DOHH2 (cell line): ENCODE data around the gene PPA1.

Experiments
- H3F3A ChIP-seq: fragments of 200-600 bp; sonication (generic), shearing (Covaris generic); 2 replicates; pipeline ENCODE4 v1.6.0; 2016; ENCODE audit warnings: antibody characterized with exemption, mild to moderate bottlenecking; ENCODE audit not compliant: control insufficient read depth, insufficient read depth
- H3K27ac ChIP-seq: fragments of 200-600 bp; sonication (generic); 2 replicates; pipeline ENCODE4 v1.5.1; 2014; ENCODE audit warnings: low read depth, mild to moderate bottlenecking, low read length, moderate library complexity
- H3K27me3 ChIP-seq: fragments of 200-600 bp; sonication (generic); 2 replicates; pipeline ENCODE4 v1.6.1; 2014; ENCODE audit warnings: mild to moderate bottlenecking, low read length, mixed read lengths; ENCODE audit not compliant: control insufficient read depth
- H3K36me3 ChIP-seq: fragments of 200-600 bp; sonication (generic); 2 replicates; pipeline ENCODE4 v1.6.1; 2014; ENCODE audit warnings: mild to moderate bottlenecking, low read length, moderate library complexity, mixed read lengths; ENCODE audit not compliant: control insufficient read depth
- H3K4me1 ChIP-seq: fragments of 200-600 bp; sonication (generic); 2 replicates; pipeline ENCODE4 v1.6.1; 2014; ENCODE audit warnings: mild to moderate bottlenecking, low read length, mixed read lengths; ENCODE audit not compliant: control insufficient read depth
- H3K4me2 ChIP-seq: fragments of 200-600 bp; sonication (generic); 2 replicates; pipeline ENCODE4 v1.6.0; 2014; ENCODE audit warnings: mild to moderate bottlenecking, low read length, moderate library complexity
- H3K4me3 ChIP-seq: fragments of 200-600 bp; sonication (generic); 2 replicates; pipeline ENCODE4 v1.5.1; 2014; ENCODE audit warnings: mild to moderate bottlenecking, low read length, mixed read lengths
- H3K79me2 ChIP-seq: fragments of 200-600 bp; sonication (generic); 2 replicates; pipeline ENCODE4 v1.6.1; 2014; ENCODE audit warnings: mild to moderate bottlenecking, low read length, mixed read lengths; ENCODE audit not compliant: control insufficient read depth
- H3K9me2 ChIP-seq: fragments of 200-600 bp; sonication (generic); replicated peaks from 2 replicates; pipeline ENCODE4 v1.6.1; 2014; ENCODE audit warnings: mild to moderate bottlenecking, low read length, mixed read lengths; ENCODE audit not compliant: control insufficient read depth
- H3K9me3 ChIP-seq: fragments of 200-600 bp; sonication (generic); 2 replicates; pipeline ENCODE4 v1.6.1; 2014; ENCODE audit warnings: antibody characterized with exemption, low read length, mixed read lengths; ENCODE audit not compliant: control insufficient read depth, insufficient read depth
- H4K20me1 ChIP-seq: fragments of 200-600 bp; sonication (generic); 2 replicates; pipeline ENCODE4 v1.6.0; 2014; ENCODE audit warnings: low read depth, mild to moderate bottlenecking, antibody characterized with exemption, low read length, moderate library complexity; ENCODE audit not compliant: control insufficient read depth, insufficient read depth
- CTCF ChIP-seq: fragments of 200-600 bp; sonication (generic); IDR thresholded peaks from one replicate; pipeline ENCODE4 v1.5.1; 2014; ENCODE audit warnings: antibody characterized with exemption, mild to moderate bottlenecking, low read depth, low read length; ENCODE audit not compliant: poor library complexity, severe bottlenecking
- EZH2phosphoT487 ChIP-seq: fragments of 200-600 bp; sonication (generic); IDR thresholded peaks from 2 replicates; pipeline ENCODE4 v1.6.1; 2017; ENCODE audit warnings: borderline replicate concordance, mild to moderate bottlenecking, antibody characterized with exemption, low read length, moderate library complexity, mixed read lengths

PPA1 gene

GRCh38 chr10:70277396-70278030 lies 44.3 kb upstream of the PPA1 start:
- Histone ChIP-seq H4K20me1 (no peaks in the 10 kb centered on the region), H3K4me3 (no peak overlapping the region), H3F3A (no peaks in the 10 kb centered on the region), H3K9me3 (peaks cover 5% of the 10 kb centered on the region; the same call in 1 of the 2 replicates), H3K4me2 (no peak overlapping the region), H3K9me2 (no peaks in the 10 kb centered on the region), H3K27ac (no peak overlapping the region), H3K79me2 (no peaks in the 10 kb centered on the region), H3K27me3 (peaks cover 13% of the 10 kb centered on the region), H3K36me3 (no peaks in the 10 kb centered on the region), H3K4me1 (peaks cover 11% of the 10 kb centered on the region)
- TF ChIP-seq EZH2phosphoT487 = no peak
- TF ChIP-seq CTCF = no peak

- no peaks in the 10 kb centered on the region for H3F3A ChIP-seq
- no peaks in the 10 kb centered on the region for H3K9me2 ChIP-seq
- no peak overlapping the region for H3K4me3 ChIP-seq
- H3K27ac ChIP-seq = no peak overlapping the region
- H3K4me2 ChIP-seq = no peak overlapping the region
- no peaks in the 10 kb centered on the region for H3K27me3 ChIP-seq
- no peaks in the 10 kb centered on the region for H3K36me3 ChIP-seq
- peaks cover 5% of the 10 kb centered on the region; the same call in 1 of the 2 replicates for H3K9me3 ChIP-seq
- H4K20me1 ChIP-seq = no peaks in the 10 kb centered on the region
- no peak for TF ChIP-seq EZH2phosphoT487
- TF ChIP-seq CTCF = no peak
- no peaks in the 10 kb centered on the region for H3K79me2 ChIP-seq
- peaks cover 16% of the 10 kb centered on the region for H3K4me1 ChIP-seq
Observed at GRCh38 chr10:70274643-70275042, 41.4 kb upstream of the PPA1 start.

GRCh38 chr10:70272925-70273316 lies 39.7 kb upstream of the PPA1 start:
- peaks cover 16% of the 10 kb centered on the region for H3K4me1 ChIP-seq
- no peaks in the 10 kb centered on the region for H4K20me1 ChIP-seq
- H3K4me2 ChIP-seq = peak overlapping the region; percentile 59
- H3K27me3 ChIP-seq = no peaks in the 10 kb centered on the region
- no peaks in the 10 kb centered on the region for H3K79me2 ChIP-seq
- TF ChIP-seq EZH2phosphoT487 = no peak
- TF ChIP-seq CTCF = peak; percentile 79
- no peaks in the 10 kb centered on the region for H3F3A ChIP-seq
- H3K36me3 ChIP-seq = no peaks in the 10 kb centered on the region
- peak overlapping the region; percentile 33 for H3K4me3 ChIP-seq
- H3K9me3 ChIP-seq = peaks cover 5% of the 10 kb centered on the region; the same call in 1 of the 2 replicates
- H3K9me2 ChIP-seq = no peaks in the 10 kb centered on the region
- H3K27ac ChIP-seq = no peak overlapping the region
